ENCODE results near the gene ANKDD1A. TPM values are rescaled to one million over a fixed set of nuclear protein-coding genes. Genes with fewer than 3 reads are reported as not detected.

ANKDD1A gene
- total and polyA plus RNA-seq, 2 donors (not counting 1 experiment from before 2014, with no cell fraction given), result 8.2 to 13.2 TPM

DNA sequence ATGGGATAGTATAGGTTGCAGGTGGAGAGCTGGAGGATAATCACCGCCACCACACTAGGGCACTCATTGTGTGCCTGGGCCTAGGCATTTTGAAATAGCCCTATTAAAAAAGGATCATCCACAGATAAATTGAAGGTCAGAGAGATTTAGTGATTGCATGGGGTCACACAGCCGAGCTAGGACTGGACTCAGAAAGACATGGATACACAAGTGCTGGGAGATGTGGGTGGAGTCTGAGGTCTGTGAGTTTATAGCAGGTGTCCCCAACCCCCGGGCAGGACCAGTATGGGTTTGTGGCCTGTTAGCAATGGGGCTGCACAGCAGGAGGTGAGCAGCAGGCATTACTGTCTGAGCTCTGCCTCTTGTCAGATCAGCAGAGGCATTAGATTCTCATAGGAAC is 5.3 kb upstream of the ANKDD1A start:
- H3K27ac ChIP-seq (ENCODE audit: insufficient read depth, low read length), result no peak overlapping the region

DNA sequence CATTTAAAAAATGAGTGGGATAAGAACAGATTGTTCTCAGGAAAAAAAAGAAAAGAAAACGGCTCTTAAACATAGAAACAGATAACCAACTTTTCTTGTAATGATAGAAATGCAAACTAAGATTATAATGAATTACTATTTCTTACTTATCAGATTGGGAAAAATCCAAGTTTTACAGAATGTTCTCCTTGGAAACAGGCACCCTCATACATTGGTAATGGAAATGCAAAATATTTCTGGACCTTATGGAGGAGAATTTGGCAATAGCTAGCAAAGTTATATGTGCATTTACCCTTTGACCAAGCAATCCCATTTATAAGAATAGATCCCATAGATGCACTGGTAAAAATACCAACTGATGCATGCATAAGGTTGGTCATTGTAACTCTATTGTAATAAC is 3.7 kb upstream of the ANKDD1A start:
- no peak for DNase-seq (ENCODE audit: low read depth in 2 of 2)

More for the DNA sequence above, 5.3 kb upstream of the ANKDD1A start:
- DNase-seq (ENCODE audit: low read depth in 2 of 2), result no peak
- Histone ChIP-seq H3K9ac (ENCODE audit: insufficient read depth, low read length) (no peak overlapping the region), H3K79me2 (ENCODE audit: control insufficient read depth, insufficient read depth, low read length) (no peaks in the 10 kb centered on the region), H3K4me1 (ENCODE audit: control insufficient read depth, extremely low read depth, insufficient read depth, low read length) (no peaks in the 10 kb centered on the region), H2AFZ (ENCODE audit: low read length) (no peak overlapping the region), H4K20me1 (ENCODE audit: control insufficient read depth, extremely low read depth, insufficient read depth, low read length) (no peaks in the 10 kb centered on the region), H3K9me3 (ENCODE audit: control insufficient read depth, insufficient read depth, low read depth, low read length) (no peaks in the 10 kb centered on the region), H3K27me3 (ENCODE audit: control insufficient read depth, insufficient read depth, low read length) (no peaks in the 10 kb centered on the region), H3K36me3 (ENCODE audit: control insufficient read depth, insufficient read depth, low read length) (no peaks in the 10 kb centered on the region), H3K4me3 (replicated peaks in 1 of 4; ENCODE audit: control extremely low read depth in 1 of 4, insufficient read depth in 1 of 4, low read depth in 3 of 4, low read length in 4 of 4) (no peak overlapping the region), H3K4me2 (ENCODE audit: extremely low read depth, insufficient read depth, low read length) (no peak overlapping the region)
- no peak for TF ChIP-seq EZH2 (IDR thresholded peaks at IDR 0.05; ENCODE audit: low read length, missing control alignments)
- TF ChIP-seq, protein P1, sequence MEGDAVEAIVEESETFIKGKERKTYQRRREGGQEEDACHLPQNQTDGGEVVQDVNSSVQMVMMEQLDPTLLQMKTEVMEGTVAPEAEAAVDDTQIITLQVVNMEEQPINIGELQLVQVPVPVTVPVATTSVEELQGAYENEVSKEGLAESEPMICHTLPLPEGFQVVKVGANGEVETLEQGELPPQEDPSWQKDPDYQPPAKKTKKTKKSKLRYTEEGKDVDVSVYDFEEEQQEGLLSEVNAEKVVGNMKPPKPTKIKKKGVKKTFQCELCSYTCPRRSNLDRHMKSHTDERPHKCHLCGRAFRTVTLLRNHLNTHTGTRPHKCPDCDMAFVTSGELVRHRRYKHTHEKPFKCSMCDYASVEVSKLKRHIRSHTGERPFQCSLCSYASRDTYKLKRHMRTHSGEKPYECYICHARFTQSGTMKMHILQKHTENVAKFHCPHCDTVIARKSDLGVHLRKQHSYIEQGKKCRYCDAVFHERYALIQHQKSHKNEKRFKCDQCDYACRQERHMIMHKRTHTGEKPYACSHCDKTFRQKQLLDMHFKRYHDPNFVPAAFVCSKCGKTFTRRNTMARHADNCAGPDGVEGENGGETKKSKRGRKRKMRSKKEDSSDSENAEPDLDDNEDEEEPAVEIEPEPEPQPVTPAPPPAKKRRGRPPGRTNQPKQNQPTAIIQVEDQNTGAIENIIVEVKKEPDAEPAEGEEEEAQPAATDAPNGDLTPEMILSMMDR (conservative IDR thresholded peaks at IDR 0.05 in 1 of 2, IDR thresholded peaks at IDR 0.05 in 1 of 2; ENCODE audit: low read depth in 1 of 2, low read length in 2 of 2), result no peak

DNA sequence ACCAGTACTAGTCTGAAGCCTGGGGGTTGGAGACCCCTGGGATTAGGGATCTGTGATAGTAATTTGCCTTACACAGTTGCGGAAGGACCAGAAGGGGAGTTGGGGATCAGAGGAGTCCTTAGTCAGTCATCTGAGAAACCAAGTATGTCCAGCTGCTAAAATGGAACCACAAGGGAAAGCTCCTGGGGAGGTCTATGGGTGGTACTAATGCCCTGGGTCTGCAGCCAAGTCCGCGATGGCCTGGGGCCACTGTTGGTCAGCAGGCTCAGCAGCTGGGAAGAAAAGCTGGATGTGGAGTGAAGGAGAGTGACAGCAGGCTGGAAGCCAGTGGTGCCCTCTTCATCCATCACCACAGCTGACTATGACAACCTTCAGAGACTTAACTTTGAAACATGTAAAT is 2.2 kb upstream of the ANKDD1A start:
- Histone ChIP-seq H3K4me1 (ENCODE audit: control insufficient read depth, extremely low read depth, insufficient read depth, low read length) (no peaks in the 10 kb centered on the region), H3K79me2 (ENCODE audit: control insufficient read depth, insufficient read depth, low read length) (no peaks in the 10 kb centered on the region), H4K20me1 (ENCODE audit: control insufficient read depth, extremely low read depth, insufficient read depth, low read length) (no peaks in the 10 kb centered on the region), H2AFZ (ENCODE audit: low read length) (no peak overlapping the region), H3K4me2 (ENCODE audit: extremely low read depth, insufficient read depth, low read length) (no peak overlapping the region), H3K9me3 (ENCODE audit: control insufficient read depth, insufficient read depth, low read depth, low read length) (no peaks in the 10 kb centered on the region), H3K36me3 (ENCODE audit: control insufficient read depth, insufficient read depth, low read length) (no peaks in the 10 kb centered on the region), H3K27me3 (ENCODE audit: control insufficient read depth, insufficient read depth, low read length) (no peaks in the 10 kb centered on the region), H3K4me3 (replicated peaks in 1 of 4; ENCODE audit: control extremely low read depth in 1 of 4, insufficient read depth in 1 of 4, low read depth in 3 of 4, low read length in 4 of 4) (no peak overlapping the region), H3K27ac (ENCODE audit: insufficient read depth, low read length) (no peak overlapping the region), H3K9ac (ENCODE audit: insufficient read depth, low read length) (no peak overlapping the region)
- TF ChIP-seq EZH2 (IDR thresholded peaks at IDR 0.05; ENCODE audit: low read length, missing control alignments), result no peak
- TF ChIP-seq, protein P1 (conservative IDR thresholded peaks at IDR 0.05 in 1 of 2, IDR thresholded peaks at IDR 0.05 in 1 of 2; ENCODE audit: low read depth in 1 of 2, low read length in 2 of 2), result no peak
- DNase-seq (ENCODE audit: low read depth in 2 of 2), result no peak

More for the DNA sequence above, 3.7 kb upstream of the ANKDD1A start:
- no peaks in the 10 kb centered on the region for H3K79me2 ChIP-seq (ENCODE audit: control insufficient read depth, insufficient read depth, low read length)
- H3K9me3 ChIP-seq (ENCODE audit: control insufficient read depth, insufficient read depth, low read depth, low read length), result no peaks in the 10 kb centered on the region
- H3K4me1 ChIP-seq (ENCODE audit: control insufficient read depth, extremely low read depth, insufficient read depth, low read length), result no peaks in the 10 kb centered on the region
- H3K27ac ChIP-seq (ENCODE audit: insufficient read depth, low read length), result no peak overlapping the region
- no peak overlapping the region for H2AFZ ChIP-seq (ENCODE audit: low read length)
- TF ChIP-seq, protein P1 (conservative IDR thresholded peaks at IDR 0.05 in 1 of 2, IDR thresholded peaks at IDR 0.05 in 1 of 2; ENCODE audit: low read depth in 1 of 2, low read length in 2 of 2), result no peak
- no peak for TF ChIP-seq EZH2 (IDR thresholded peaks at IDR 0.05; ENCODE audit: low read length, missing control alignments)
- no peak overlapping the region for H3K9ac ChIP-seq (ENCODE audit: insufficient read depth, low read length)
- H3K36me3 ChIP-seq (ENCODE audit: control insufficient read depth, insufficient read depth, low read length), result no peaks in the 10 kb centered on the region
- no peaks in the 10 kb centered on the region for H4K20me1 ChIP-seq (ENCODE audit: control insufficient read depth, extremely low read depth, insufficient read depth, low read length)
- H3K4me3 ChIP-seq (replicated peaks in 1 of 4; ENCODE audit: control extremely low read depth in 1 of 4, insufficient read depth in 1 of 4, low read depth in 3 of 4, low read length in 4 of 4), result no peak overlapping the region
- H3K4me2 ChIP-seq (ENCODE audit: extremely low read depth, insufficient read depth, low read length), result no peak overlapping the region
- H3K27me3 ChIP-seq (ENCODE audit: control insufficient read depth, insufficient read depth, low read length), result no peaks in the 10 kb centered on the region

All from fibroblast of lung (primary cell).